KBM-7 (cell line): Measurements from ENCODE around the gene TRABD.

Experiments
- DNase-seq: peaks from one replicate; pipeline ENCODE4 v3.0.0-alpha.2; 2015
- in situ Hi-C: fragments of 300-500 bp; cut with MboI; formaldehyde crosslinking; loops from 2 replicates; pipeline ENCODE4 v1.14.3; 2020; ENCODE audit warnings: low sequenced_read_pairs, low pct_unique_long_range_greater_than_20kb, mixed read lengths

TRABD gene

GRCh38 chr22:50171319-50171964 lies 14.3 kb upstream of the TRABD start:
- no peak for DNase-seq
- in situ Hi-C loops, result no loop called here

GRCh38 chr22:50171965-50172421 lies 13.7 kb upstream of the TRABD start:
- DNase-seq, result no peak
- in situ Hi-C loops, result no loop called here

GRCh38 chr22:50173311-50173982 lies 12.3 kb upstream of the TRABD start:
- peak; percentile 65 for DNase-seq
- in situ Hi-C loops, result no loop called here

GRCh38 chr22:50173983-50174355 lies 11.7 kb upstream of the TRABD start:
- in situ Hi-C loops, result no loop called here
- no peak for DNase-seq

GRCh38 chr22:50174382-50175190 lies 11.1 kb upstream of the TRABD start:
- in situ Hi-C loops, result no loop called here
- no peak for DNase-seq

- in situ Hi-C loops, result no loop called here
- no peak for DNase-seq
These were observed 10.6 kb upstream of the TRABD start for GRCh38 chr22:50175191-50175461.

- in situ Hi-C loops, result no loop called here
- DNase-seq, result no peak
These were observed 9.5 kb upstream of the TRABD start for GRCh38 chr22:50175921-50176849.

GRCh38 chr22:50176850-50177536 lies 8.7 kb upstream of the TRABD start:
- in situ Hi-C loops, result no loop called here
- DNase-seq, result no peak

- in situ Hi-C loops, result no loop called here
- no peak for DNase-seq
These were observed 7.9 kb upstream of the TRABD start for GRCh38 chr22:50177537-50178470.

GRCh38 chr22:50178471-50178864 lies 7.2 kb upstream of the TRABD start:
- no peak for DNase-seq
- in situ Hi-C loops, result no loop called here

GRCh38 chr22:50178871-50179869 lies 6.5 kb upstream of the TRABD start:
- DNase-seq, result no peak
- in situ Hi-C loops, result no loop called here

GRCh38 chr22:50179937-50180726 lies 5.6 kb upstream of the TRABD start:
- in situ Hi-C loops, result no loop called here
- no peak for DNase-seq

- DNase-seq, result no peak
- in situ Hi-C loops, result no loop called here
These were observed 4.8 kb upstream of the TRABD start for GRCh38 chr22:50180727-50181521.

- in situ Hi-C loops, result no loop called here
- no peak for DNase-seq
These were observed 3.3 kb upstream of the TRABD start for GRCh38 chr22:50182176-50183081.
